Measurements from ENCODE around the gene TSGA10IP.

The TSGA10IP gene

GRCh38 chr11:65967329-65967934 lies 22.2 kb downstream of the TSGA10IP start:
- TF ChIP-seq YY1 (IDR thresholded peaks at IDR 0.05; ENCODE audit: insufficient read depth, insufficient read length), result no peak
- TF ChIP-seq SUZ12 (IDR thresholded peaks at IDR 0.05; ENCODE audit: extremely low read depth, insufficient read depth, insufficient read length), result no peak
- TF ChIP-seq ZNF274 (IDR thresholded peaks at IDR 0.05; ENCODE audit: low read depth, low read length), result no peak
- peaks cover 75% of the 10 kb centered on the region for H3K36me3 ChIP-seq (ENCODE audit: insufficient read depth, insufficient read length, low read length)

DNA sequence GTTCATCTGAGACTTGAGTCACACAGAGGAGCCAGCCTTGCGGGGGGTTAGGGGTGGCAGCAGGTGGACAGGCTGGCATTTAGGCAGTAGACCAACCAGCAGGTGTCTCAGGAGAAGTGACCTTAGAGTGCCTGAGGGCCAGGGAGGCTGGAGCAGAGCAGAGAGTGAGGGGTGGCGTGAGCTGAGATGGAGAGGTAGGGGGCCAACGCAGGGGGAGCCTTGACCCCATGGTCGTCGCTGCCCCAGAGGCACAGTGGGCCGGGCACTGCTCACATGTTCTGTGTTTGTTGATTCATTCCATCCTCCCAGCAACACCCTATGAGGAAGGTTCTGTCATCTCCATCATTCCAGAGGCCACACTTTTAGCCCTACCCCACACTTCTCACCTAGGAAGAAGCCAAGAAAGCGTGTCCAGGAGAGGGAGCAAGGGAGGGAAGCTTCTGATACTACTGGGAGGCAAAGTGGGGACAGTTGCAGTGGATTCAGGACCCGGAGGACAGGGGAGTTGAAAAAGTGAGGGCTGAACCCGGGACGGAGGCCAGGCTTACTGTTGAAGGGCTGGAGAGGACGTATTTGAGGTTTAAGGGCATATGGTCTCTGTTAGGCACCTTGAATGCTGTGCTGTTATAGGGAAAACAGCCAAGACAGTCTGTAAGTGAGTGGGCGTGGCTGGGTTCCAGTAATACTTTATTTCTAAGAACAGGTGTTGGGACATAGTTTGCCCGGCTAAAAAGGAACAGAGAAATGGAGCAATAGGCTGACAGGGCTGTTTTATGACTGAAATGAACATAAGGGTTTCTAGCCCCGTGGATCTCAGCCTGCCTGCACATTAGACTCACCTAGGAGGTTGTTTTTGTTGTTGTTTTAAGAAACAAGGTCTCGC lies 23.6 kb downstream of the TSGA10IP start:
- no peaks in the 10 kb centered on the region for H3K9me3 ChIP-seq (ENCODE audit: insufficient read depth, low read length)
- TF ChIP-seq ZNF274 (IDR thresholded peaks at IDR 0.05; ENCODE audit: low read depth, low read length) (no peak), YY1 (IDR thresholded peaks at IDR 0.05; ENCODE audit: insufficient read depth, insufficient read length) (no peak), SUZ12 (IDR thresholded peaks at IDR 0.05; ENCODE audit: extremely low read depth, insufficient read depth, insufficient read length) (no peak)
- peaks cover 84% of the 10 kb centered on the region for H3K36me3 ChIP-seq (ENCODE audit: insufficient read depth, insufficient read length, low read length)
- no peak overlapping the region for H3K4me3 ChIP-seq (ENCODE audit: insufficient read length, low read depth)
- no peak for DNase-seq (ENCODE audit: low read depth, low spot score)
- no peak overlapping the region for H3K9ac ChIP-seq (ENCODE audit: insufficient read length, low read depth)
- peaks cover 11% of the 10 kb centered on the region for H3K4me1 ChIP-seq (ENCODE audit: insufficient read depth, insufficient read length)
- no peaks in the 10 kb centered on the region for H3K27me3 ChIP-seq (ENCODE audit: insufficient read depth, insufficient read length)

More at GRCh38 chr11:65967329-65967934, 22.2 kb downstream of the TSGA10IP start:
- Histone ChIP-seq H3K4me3 (ENCODE audit: insufficient read length, low read depth) (no peak overlapping the region), H3K4me1 (ENCODE audit: insufficient read depth, insufficient read length) (peaks cover 11% of the 10 kb centered on the region), H3K27me3 (ENCODE audit: insufficient read depth, insufficient read length) (no peaks in the 10 kb centered on the region), H3K9ac (ENCODE audit: insufficient read length, low read depth) (no peak overlapping the region), H3K9me3 (ENCODE audit: insufficient read depth, low read length) (no peaks in the 10 kb centered on the region)
- DNase-seq (ENCODE audit: low read depth, low spot score), result no peak

DNA sequence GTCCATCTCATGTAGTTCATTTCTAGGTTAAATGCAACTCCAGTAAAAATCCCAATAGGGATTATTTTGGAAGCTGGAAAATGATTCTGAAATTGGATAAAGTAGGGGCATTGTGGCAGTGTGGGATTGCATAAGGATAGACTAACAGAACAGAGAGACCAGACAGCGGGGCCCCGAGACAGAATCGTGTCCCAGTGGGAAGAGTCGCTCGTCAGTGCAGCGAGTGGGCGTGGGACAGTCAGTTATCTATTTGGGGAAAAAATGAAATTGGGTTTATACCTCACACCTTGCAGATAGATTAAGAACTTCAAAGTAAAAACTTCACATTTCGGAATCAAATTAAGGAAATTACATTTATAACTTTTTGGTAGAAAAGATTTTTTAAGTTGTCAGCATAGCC lies 26.8 kb downstream of the TSGA10IP start:
- no peaks in the 10 kb centered on the region for H3K27me3 ChIP-seq (ENCODE audit: insufficient read depth, insufficient read length)
- H3K4me3 ChIP-seq (ENCODE audit: insufficient read length, low read depth), result no peak overlapping the region
- peaks cover 12% of the 10 kb centered on the region for H3K4me1 ChIP-seq (ENCODE audit: insufficient read depth, insufficient read length)
- no peaks in the 10 kb centered on the region for H3K9me3 ChIP-seq (ENCODE audit: insufficient read depth, low read length)
- no peak overlapping the region for H3K9ac ChIP-seq (ENCODE audit: insufficient read length, low read depth)
- H3K36me3 ChIP-seq (ENCODE audit: insufficient read depth, insufficient read length, low read length), result peaks cover 77% of the 10 kb centered on the region
- no peak for TF ChIP-seq ZNF274 (IDR thresholded peaks at IDR 0.05; ENCODE audit: low read depth, low read length)
- no peak for TF ChIP-seq YY1 (IDR thresholded peaks at IDR 0.05; ENCODE audit: insufficient read depth, insufficient read length)
- TF ChIP-seq SUZ12 (IDR thresholded peaks at IDR 0.05; ENCODE audit: extremely low read depth, insufficient read depth, insufficient read length), result no peak
- DNase-seq (ENCODE audit: low read depth, low spot score), result no peak

DNA sequence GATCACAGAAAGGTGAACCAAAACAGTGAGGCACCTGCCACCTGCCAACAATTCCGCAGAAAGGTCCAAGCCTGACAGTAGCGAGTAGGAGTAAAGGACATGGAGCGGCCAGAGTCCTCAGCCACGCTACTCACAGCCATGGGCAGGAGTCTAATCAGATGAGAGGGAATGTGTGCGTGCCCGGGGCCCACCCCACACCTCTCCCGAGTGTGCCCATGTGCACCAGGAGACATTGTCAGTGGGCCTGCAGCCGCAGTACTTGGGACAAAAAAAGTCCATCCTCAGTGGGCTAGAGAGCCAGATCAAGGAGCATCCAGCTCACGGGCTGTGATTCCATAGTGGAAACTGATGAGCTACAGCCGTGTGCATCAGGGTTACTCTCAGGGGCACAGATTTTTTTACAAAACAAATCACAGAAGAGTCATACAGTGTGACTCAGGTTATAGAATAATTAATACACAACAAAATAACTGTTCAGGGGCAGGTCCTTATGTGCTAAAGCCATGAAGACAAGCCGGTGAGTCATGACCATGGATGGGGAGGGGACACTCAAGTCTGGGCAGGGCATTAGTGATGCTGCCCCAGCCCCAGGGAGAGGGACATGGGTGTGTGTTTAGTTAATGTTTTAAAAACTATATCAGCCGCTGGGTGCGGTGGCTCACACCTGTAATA lies 28.3 kb downstream of the TSGA10IP start:
- H3K4me1 ChIP-seq (ENCODE audit: insufficient read depth, insufficient read length), result peaks cover 9% of the 10 kb centered on the region

GRCh38 chr11:65975771-65976170 lies 30.5 kb downstream of the TSGA10IP start:
- Histone ChIP-seq H3K36me3 (ENCODE audit: insufficient read depth, insufficient read length, low read length) (peaks cover 74% of the 10 kb centered on the region), H3K27me3 (ENCODE audit: insufficient read depth, insufficient read length) (no peaks in the 10 kb centered on the region), H3K4me3 (ENCODE audit: insufficient read length, low read depth) (no peak overlapping the region), H3K9ac (ENCODE audit: insufficient read length, low read depth) (peak overlapping the region; percentile 21), H3K4me1 (ENCODE audit: insufficient read depth, insufficient read length) (peaks cover 9% of the 10 kb centered on the region), H3K9me3 (ENCODE audit: insufficient read depth, low read length) (no peaks in the 10 kb centered on the region)
- TF ChIP-seq SUZ12 (IDR thresholded peaks at IDR 0.05; ENCODE audit: extremely low read depth, insufficient read depth, insufficient read length) (no peak), ZNF274 (IDR thresholded peaks at IDR 0.05; ENCODE audit: low read depth, low read length) (no peak), YY1 (IDR thresholded peaks at IDR 0.05; ENCODE audit: insufficient read depth, insufficient read length) (no peak)
- no peak for DNase-seq (ENCODE audit: low read depth, low spot score)

More for the DNA sequence above, 28.3 kb downstream of the TSGA10IP start:
- Histone ChIP-seq H3K36me3 (ENCODE audit: insufficient read depth, insufficient read length, low read length) (peaks cover 76% of the 10 kb centered on the region), H3K9me3 (ENCODE audit: insufficient read depth, low read length) (no peaks in the 10 kb centered on the region), H3K27me3 (ENCODE audit: insufficient read depth, insufficient read length) (no peaks in the 10 kb centered on the region), H3K4me3 (ENCODE audit: insufficient read length, low read depth) (no peak overlapping the region), H3K9ac (ENCODE audit: insufficient read length, low read depth) (no peak overlapping the region)
- TF ChIP-seq YY1 (IDR thresholded peaks at IDR 0.05; ENCODE audit: insufficient read depth, insufficient read length), result no peak
- no peak for DNase-seq (ENCODE audit: low read depth, low spot score)

DNA sequence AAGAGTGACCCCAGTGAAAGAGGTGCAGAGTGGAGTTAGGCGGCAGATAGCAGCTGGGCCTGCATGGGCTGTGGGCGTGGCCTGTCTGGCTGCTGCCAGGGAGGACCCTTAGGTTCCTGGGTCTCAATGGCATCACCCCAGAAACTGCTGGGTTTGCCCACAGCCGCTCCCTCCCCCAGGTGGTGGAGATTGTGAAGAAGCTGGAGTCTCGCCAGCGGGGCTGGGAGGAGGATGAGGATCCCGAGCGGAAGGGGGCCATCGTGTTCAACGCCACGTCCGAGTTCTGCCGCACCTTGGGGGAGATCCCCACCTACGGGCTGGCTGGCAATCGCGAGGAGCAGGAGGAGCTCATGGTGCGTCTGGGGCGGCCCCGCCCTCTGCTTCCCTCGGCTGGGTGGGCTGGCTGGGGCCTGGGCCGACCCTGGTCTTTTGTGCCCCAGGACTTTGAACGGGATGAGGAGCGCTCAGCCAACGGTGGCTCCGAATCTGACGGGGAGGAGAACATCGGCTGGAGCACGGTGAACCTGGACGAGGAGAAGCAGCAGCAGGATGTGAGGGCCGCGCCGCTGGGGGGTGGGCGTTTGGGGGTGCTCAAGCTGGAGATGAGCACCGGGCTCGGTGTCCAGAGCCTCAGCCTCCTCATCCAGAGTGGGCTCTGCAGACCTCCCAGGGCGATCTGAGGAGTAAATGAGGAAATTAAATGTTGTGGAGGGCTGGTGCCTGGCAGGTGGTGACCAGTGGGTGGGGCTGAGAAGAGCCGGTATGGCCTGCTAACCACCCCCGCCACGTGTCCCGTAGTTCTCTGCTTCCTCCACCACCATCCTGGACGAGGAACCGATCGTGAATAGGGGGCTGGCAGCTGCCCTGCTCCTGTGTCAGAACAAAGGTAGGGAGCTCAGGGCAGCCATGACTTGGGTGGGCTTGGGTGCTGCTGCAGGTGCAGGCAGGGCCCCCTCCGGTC lies 31.2 kb downstream of the TSGA10IP start:
- TF ChIP-seq SUZ12 (IDR thresholded peaks at IDR 0.05; ENCODE audit: extremely low read depth, insufficient read depth, insufficient read length) (no peak), ZNF274 (IDR thresholded peaks at IDR 0.05; ENCODE audit: low read depth, low read length) (no peak), YY1 (IDR thresholded peaks at IDR 0.05; ENCODE audit: insufficient read depth, insufficient read length) (no peak)

More for the DNA sequence above, 31.2 kb downstream of the TSGA10IP start:
- H3K9ac ChIP-seq (ENCODE audit: insufficient read length, low read depth), result peak overlapping the region; percentile 21
- no peak for DNase-seq (ENCODE audit: low read depth, low spot score)
- no peak overlapping the region for H3K4me3 ChIP-seq (ENCODE audit: insufficient read length, low read depth)
- H3K27me3 ChIP-seq (ENCODE audit: insufficient read depth, insufficient read length), result no peaks in the 10 kb centered on the region
- no peaks in the 10 kb centered on the region for H3K9me3 ChIP-seq (ENCODE audit: insufficient read depth, low read length)
- peaks cover 9% of the 10 kb centered on the region for H3K4me1 ChIP-seq (ENCODE audit: insufficient read depth, insufficient read length)
- H3K36me3 ChIP-seq (ENCODE audit: insufficient read depth, insufficient read length, low read length), result peaks cover 80% of the 10 kb centered on the region
